HepG2 (cell line): ENCODE results near the gene FAM169A. TPM values are rescaled to one million over a fixed set of nuclear protein-coding genes. Genes with fewer than 3 reads are reported as not detected.

Experiments used
- CBX5 ChIP-seq: sonication (generic); formaldehyde crosslinking; IDR thresholded peaks from 2 replicates; pipeline ENCODE4 v1.4.0; 2020; ENCODE audit warnings: missing genetic modification reagents, borderline replicate concordance
- DDIT3 ChIP-seq: sonication (generic); formaldehyde crosslinking; IDR thresholded peaks from 2 replicates; pipeline ENCODE4 v1.4.0; 2020; ENCODE audit warnings: mild to moderate bottlenecking, missing genetic modification reagents
- FOXP4 ChIP-seq: sonication (generic); formaldehyde crosslinking; IDR thresholded peaks from 2 replicates; pipeline ENCODE4 v1.4.0; 2020; ENCODE audit warnings: missing genetic modification reagents
- HNF4G ChIP-seq, 2 experiments: sonication (generic) in 1 of 2; formaldehyde crosslinking in 1 of 2; IDR thresholded peaks; 2 replicates each; pipeline versions ENCODE4 v1.4.0 to v1.6.1; 2011 to 2020; ENCODE audit warnings: borderline replicate concordance in 2 of 2, low read depth in 2 of 2, mild to moderate bottlenecking in 2 of 2, low read length in 1 of 2, missing genetic modification reagents in 1 of 2, moderate library complexity in 1 of 2
- KLF13 ChIP-seq: sonication (generic); formaldehyde crosslinking; IDR thresholded peaks from 2 replicates; pipeline ENCODE4 v1.4.0; 2020; ENCODE audit warnings: mild to moderate bottlenecking, missing genetic modification reagents
- LRRFIP1 ChIP-seq: sonication (generic); formaldehyde crosslinking; conservative IDR thresholded peaks from 2 replicates; pipeline ENCODE4 v1.4.0; 2020; ENCODE audit warnings: missing genetic modification reagents
- NCOR1 ChIP-seq: fragments of 200-600 bp; sonication (generic); IDR thresholded peaks from 2 replicates; pipeline ENCODE4 v1.7.0; 2017; ENCODE audit warnings: antibody characterized with exemption, low read length, borderline replicate concordance
- NR1H2 ChIP-seq: sonication (generic); formaldehyde crosslinking; IDR thresholded peaks from 2 replicates; pipeline ENCODE4 v1.8.1; 2022; ENCODE audit warnings: low read depth, missing genetic modification reagents, borderline replicate concordance
- NR2F6 ChIP-seq, 2 experiments: IDR thresholded peaks; 2 replicates each; pipeline ENCODE4 v1.6.1; 2016; ENCODE audit warnings: antibody characterized with exemption in 1 of 2, mild to moderate bottlenecking in 1 of 2
- POGZ ChIP-seq: sonication (generic); formaldehyde crosslinking; IDR thresholded peaks from 2 replicates; pipeline ENCODE4 v1.4.0; 2020; ENCODE audit warnings: mild to moderate bottlenecking, missing genetic modification reagents
- RFXANK ChIP-seq: IDR thresholded peaks from 2 replicates; pipeline ENCODE4 v1.6.1; 2016
- SMARCC2 ChIP-seq: fragments of 450-650 bp; IDR thresholded peaks from 2 replicates; pipeline ENCODE4 v1.6.1; 2017; ENCODE audit warnings: antibody characterized with exemption, mild to moderate bottlenecking
- SOX13 ChIP-seq, 3 experiments: fragments of 450-650 bp in 1 of 3; sonication (generic) in 1 of 3; formaldehyde crosslinking in 1 of 3; IDR thresholded peaks in 2 of 3; conservative IDR thresholded peaks in 1 of 3; 2 replicates each; pipeline versions ENCODE4 v1.5.0 to v1.6.1; 2016 to 2020; ENCODE audit warnings: antibody characterized with exemption in 1 of 3, mild to moderate bottlenecking in 1 of 3, missing compliant biosample characterization in 1 of 3, missing genetic modification reagents in 1 of 3, moderate library complexity in 1 of 3
- TAF1 ChIP-seq: sonication (generic); formaldehyde crosslinking; IDR thresholded peaks from 2 replicates; pipeline ENCODE4 v1.4.0; 2020; ENCODE audit warnings: missing genetic modification reagents
- ZBTB39 ChIP-seq: sonication (generic); formaldehyde crosslinking; IDR thresholded peaks from 2 replicates; pipeline ENCODE4 v1.5.0; 2020; ENCODE audit warnings: missing genetic modification reagents
- ZC3H13 ChIP-seq: sonication (generic); formaldehyde crosslinking; IDR thresholded peaks from 2 replicates; pipeline ENCODE4 v1.8.1; 2023; ENCODE audit warnings: mild to moderate bottlenecking, missing genetic modification reagents, moderate library complexity
- ZNF552 ChIP-seq: sonication (generic); formaldehyde crosslinking; IDR thresholded peaks from 2 replicates; pipeline ENCODE4 v1.9.0; 2022; ENCODE audit warnings: missing genetic modification reagents, mild to moderate bottlenecking, borderline replicate concordance
- ZNF605 ChIP-seq: sonication (generic); formaldehyde crosslinking; IDR thresholded peaks from 2 replicates; pipeline ENCODE4 v1.8.0; 2022; ENCODE audit warnings: mild to moderate bottlenecking, missing genetic modification reagents
- ZNF678 ChIP-seq: sonication (generic); formaldehyde crosslinking; IDR thresholded peaks from 2 replicates; pipeline ENCODE4 v1.4.0; 2020; ENCODE audit warnings: mild to moderate bottlenecking, missing genetic modification reagents
- polyA plus RNA-seq, 8 experiments: library from polyadenylated mRNA; depleted of rRNA in 3 of 8; stranded (reverse) in 7 of 8; unstranded in 1 of 8; fragments of >200 nt; fragmentation: Illumina TruSeq in 4 of 8; extraction: Trizol in 4 of 8; gene quantifications; 2 replicates each; pipeline versions ENCODE4 v1.2.1 to v1.2.3, GENCODE V29; 2011 to 2016; ENCODE audit warnings: low read depth in 4 of 8, missing spikeins in 1 of 8, mixed read lengths in 1 of 8; ENCODE audit not compliant: insufficient read depth in 1 of 8
- total RNA-seq, 5 experiments: library from RNA; depleted of rRNA; stranded (reverse); fragments of >200 nt; fragmentation: Illumina TruSeq; extraction: Trizol; gene quantifications; 2 replicates each; pipeline ENCODE4 v1.2.3, GENCODE V29; 2016; ENCODE audit warnings: low read depth in 1 of 5

FAM169A gene
- total and polyA plus RNA-seq, 2 of the 13 experiments (the other 11 are each of a cell fraction or from before 2014, with no cell fraction given) = 21.1 to 110 TPM

GRCh38 chr5:74766849-74767578 lies 99.2 kb downstream of the FAM169A start, which contains the start of the genes GFM2 and NSA2 (continued):
- TF ChIP-seq SMARCC2 (no peak), SOX13 (IDR thresholded peaks at IDR 0.05) (no peak; the same call in 1 of the 2 replicates), SOX13 (CRISPR knock-in tag; conservative IDR thresholded peaks at IDR 0.05 in 1 of 2, IDR thresholded peaks at IDR 0.05 in 1 of 2) (peak in 1 of 2 experiments; percentile 57; a peak in 2 of 4 replicates), ZC3H13 (CRISPR knock-in tag) (no peak), POGZ (CRISPR knock-in tag) (peak; percentile 98), LRRFIP1 (CRISPR knock-in tag) (0 out of 2 replicates have a peak, but pooled peaks have one; percentile 40), NR1H2 (CRISPR knock-in tag) (no peak), ZBTB39 (CRISPR knock-in tag) (no peak), ZNF678 (CRISPR knock-in tag) (peak; percentile 73; the same call in 1 of the 2 replicates), NCOR1 (no peak), HNF4G (IDR thresholded peaks at IDR 0.05; ENCODE audit: borderline replicate concordance, low read depth, low read length) (no peak), HNF4G (CRISPR knock-in tag; IDR thresholded peaks at IDR 0.05; ENCODE audit: borderline replicate concordance, low read depth) (peak; percentile 73), NR2F6 (IDR thresholded peaks at IDR 0.05) (no peak), NR2F6 (CRISPR knock-in tag; IDR thresholded peaks at IDR 0.05) (peak; percentile 33; the same call in 1 of the 2 replicates), DDIT3 (CRISPR knock-in tag) (no peak), ZNF552 (peak; percentile 23; the same call in 1 of the 2 replicates), ZNF605 (CRISPR knock-in tag) (peak; percentile 86), TAF1 (peak; percentile 81), RFXANK (CRISPR knock-in tag) (peak; percentile 52; the same call in 1 of the 2 replicates), CBX5 (CRISPR knock-in tag) (peak; percentile 98; the same call in 1 of the 2 replicates), FOXP4 (peak; percentile 55; the same call in 1 of the 2 replicates), KLF13 (no peak; the same call in 1 of the 2 replicates)
